B cell (primary cell): ENCODE measurements around the gene HEYL. TPM values are rescaled to one million over a fixed set of nuclear protein-coding genes. Genes with fewer than 3 reads are reported as not detected.

ENCODE experiments used
- ATAC-seq: fragments of 200-7000 bp; cut with Tn5 transposase; one replicate; pipeline ENCODE4 v1.10.0; 2021; ENCODE audit warnings: low read depth, mild to moderate bottlenecking, moderate number of reproducible peaks, moderate library complexity
- CTCF ChIA-PET: fragments of 350-600 bp; sonication (Branson Sonifier 250); formaldehyde crosslinking; loops from one replicate; lab custom pipeline; 2021; ENCODE audit warnings: antibody characterized with exemption, inconsistent platforms; lab: Charles Lee
- POLR2A ChIA-PET: fragments of 350-600 bp; sonication (Branson Sonifier 250); formaldehyde crosslinking; loops from one replicate; lab custom pipeline; 2021; ENCODE audit warnings: antibody characterized with exemption; lab: Charles Lee
- DNase-seq: peaks from one replicate; pipeline ENCODE4 v3.0.0; 2013
- H2AFZ ChIP-seq: 2 replicates; pipeline ENCODE4 v1.6.1; 2012; ENCODE audit warnings: mild to moderate bottlenecking, low read depth, low read length; ENCODE audit not compliant: insufficient read depth, poor library complexity, severe bottlenecking
- H3K27ac ChIP-seq, 2 donors: 1 replicate in 1 of 2; 2 replicates in 1 of 2; pipeline ENCODE4 v1.5.1; 2012 to 2013; ENCODE audit warnings: low read length in 2 of 2, mild to moderate bottlenecking in 2 of 2, moderate library complexity in 1 of 2
- H3K27me3 ChIP-seq, 4 experiments: fragments of 200-600 bp in 1 of 4; sonication (generic) in 1 of 4; replicated peaks in 1 of 4; 1 replicate in 2 of 4; 2 replicates in 2 of 4; pipeline versions ENCODE4 v1.6.1 to v1.7.0; 2013 to 2016; ENCODE audit warnings: low read length in 3 of 4, mild to moderate bottlenecking in 2 of 4, mixed read lengths in 1 of 4, moderate library complexity in 1 of 4; ENCODE audit not compliant: insufficient read depth in 4 of 4, control insufficient read depth in 3 of 4; ENCODE audit errors: control extremely low read depth in 1 of 4
- H3K36me3 ChIP-seq, 2 experiments: replicated peaks in 1 of 2; 1 replicate in 1 of 2; 2 replicates in 1 of 2; pipeline versions ENCODE4 v1.6.1 to v1.7.1; 2013; ENCODE audit warnings: low read length in 1 of 2; ENCODE audit not compliant: insufficient read depth in 2 of 2, control insufficient read depth in 1 of 2; ENCODE audit errors: control extremely low read depth in 1 of 2, extremely low read depth in 1 of 2
- H3K4me1 ChIP-seq, 2 donors: fragments of 200-600 bp in 1 of 2; sonication (generic) in 1 of 2; 1 replicate in 1 of 2; 2 replicates in 1 of 2; pipeline versions ENCODE4 v1.5.1 to v1.6.1; 2013 to 2017; ENCODE audit warnings: low read length in 2 of 2; ENCODE audit not compliant: control insufficient read depth in 2 of 2, insufficient read depth in 2 of 2
- H3K4me2 ChIP-seq: replicated peaks from 2 replicates; pipeline ENCODE3; 2012; ENCODE audit warnings: mild to moderate bottlenecking, low read depth, low read length; ENCODE audit not compliant: poor library complexity, severe bottlenecking
- H3K4me3 ChIP-seq, 5 experiments: fragments of 200-600 bp in 1 of 5; sonication (generic) in 1 of 5; 1 replicate in 3 of 5; 2 replicates in 2 of 5; pipeline versions ENCODE4 v1.5.1 to v1.7.0; 2011 to 2016; ENCODE audit warnings: low read length in 4 of 5, mild to moderate bottlenecking in 4 of 5, low read depth in 2 of 5, control low read depth in 1 of 5, moderate library complexity in 1 of 5; ENCODE audit not compliant: insufficient read depth in 1 of 5; ENCODE audit errors: control extremely low read depth in 1 of 5, extremely low read depth in 1 of 5
- H3K79me2 ChIP-seq: fragments of 200-600 bp; sonication (generic); one replicate; pipeline ENCODE4 v1.6.0; 2016; ENCODE audit warnings: low read length; ENCODE audit not compliant: control insufficient read depth, insufficient read depth
- H3K9ac ChIP-seq: fragments of 200-600 bp; sonication (generic); 2 replicates; pipeline ENCODE4 v1.6.1; 2017; ENCODE audit warnings: mild to moderate bottlenecking, low read length, moderate library complexity
- H3K9me3 ChIP-seq, 3 donors: one replicate each; pipeline versions ENCODE4 v1.6.1 to v1.7.1; 2013; ENCODE audit warnings: low read length in 2 of 3; ENCODE audit not compliant: control insufficient read depth in 2 of 3, insufficient read depth in 1 of 3; ENCODE audit errors: control extremely low read depth in 1 of 3
- H4K20me1 ChIP-seq: 2 replicates; pipeline ENCODE4 v1.6.0; 2012; ENCODE audit warnings: mild to moderate bottlenecking, low read length; ENCODE audit not compliant: insufficient read depth, control insufficient read depth, poor library complexity, severe bottlenecking
- H3K27ac Mint-ChIP-seq: one replicate; pipeline ENCODE4 v1.8.0; 2021; ENCODE audit warnings: mixed read lengths
- H3K27me3 Mint-ChIP-seq: one replicate; pipeline ENCODE4 v1.8.0; 2021; ENCODE audit warnings: mixed read lengths
- H3K4me1 Mint-ChIP-seq: one replicate; pipeline ENCODE4 v1.8.0; 2021; ENCODE audit warnings: mixed read lengths
- H3K4me3 Mint-ChIP-seq: one replicate; pipeline ENCODE4 v1.8.0; 2021; ENCODE audit warnings: mixed read lengths
- H3K9me3 Mint-ChIP-seq: one replicate; pipeline ENCODE4 v1.8.0; 2022; ENCODE audit warnings: mixed read lengths; ENCODE audit not compliant: insufficient read depth
- EZH2 ChIP-seq: IDR thresholded peaks from 2 replicates; pipeline ENCODE4 v1.6.1; 2012; ENCODE audit warnings: borderline replicate concordance, low read depth, mild to moderate bottlenecking, moderate library complexity, low read length; ENCODE audit not compliant: insufficient read depth, poor library complexity, severe bottlenecking
- WGBS: methylation state at CpG from one replicate; pipeline ENCODE4 v1.1.5; 2013; ENCODE audit warnings: missing lambda C conversion rate; ENCODE audit not compliant: insufficient coverage; 5-methylcytosine and 5-hydroxymethylcytosine counted together
- intact Hi-C: fragments of 100-400 bp; cut with micrococcal nuclease; formaldehyde crosslinking; loops from one replicate; pipeline ENCODE4 v1.10.0; 2022
- polyA plus RNA-seq: library from polyadenylated mRNA; depleted of rRNA; stranded (reverse); fragments of >200 nt; gene quantifications from 2 replicates; pipeline ENCODE4 v1.2.3, GENCODE V29; 2012
- total RNA-seq, 2 donors: library from RNA; stranded (reverse); fragments of 120-200 nt in 1 of 2; gene quantifications; 1 replicate in 1 of 2; 2 replicates in 1 of 2; pipeline versions ENCODE4 v1.2.3 to v1.2.4, GENCODE V29; 2013 to 2022
- TF ChIP-seq, protein P1 (sequence below): fragments of 200-600 bp; IDR thresholded peaks from one replicate; pipeline ENCODE4 v1.8.0; 2022; ENCODE audit warnings: antibody characterized with exemption, mild to moderate bottlenecking

Gene HEYL
- total and polyA plus RNA-seq, 2 donors (not counting 1 experiment from before 2014, with no cell fraction given): 0.12 TPM; not detected in 1

DNA sequence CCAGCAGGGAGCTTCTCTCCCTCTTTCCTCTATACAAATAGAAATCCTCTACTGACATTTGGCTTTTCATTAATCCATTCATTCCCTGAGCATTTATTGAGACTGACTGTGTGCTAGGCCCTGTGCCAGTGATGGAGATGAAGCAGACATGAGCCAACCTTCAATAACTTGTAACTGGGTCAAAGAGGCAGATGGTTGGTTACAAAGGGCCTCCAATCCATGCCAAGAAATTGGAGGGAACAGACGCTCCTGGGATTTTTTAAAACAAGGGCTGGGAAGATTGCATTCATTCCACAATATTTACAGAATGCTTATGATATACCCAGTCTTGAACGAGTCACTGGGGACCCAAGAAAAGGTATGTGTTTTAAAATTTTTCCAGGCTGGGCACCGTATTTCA is 45.6 kb upstream of the HEYL start:
- Histone ChIP-seq H3K36me3 (no peaks in the 10 kb centered on the region), H3K9me3 (peaks cover 0 to 3% (median 0%) of the 10 kb centered on the region in 3 donors), H3K9ac (no peak overlapping the region), H3K4me2 (no peak overlapping the region), H3K79me2 (no peaks in the 10 kb centered on the region), H3K27me3 (peaks cover 0 to 69% (median 30%) of the 10 kb centered on the region in 4 experiments), H3K4me1 (peaks cover 0 to 4% of the 10 kb centered on the region in 2 donors), H3K4me3 (no peak overlapping the region), H2AFZ (no peak overlapping the region), H3K27ac (no peak overlapping the region), H4K20me1 (no peaks in the 10 kb centered on the region)
- H3K27me3 Mint-ChIP-seq: peaks cover 61% of the 10 kb centered on the region
- WGBS: 86% methylated on average over 1 of the region's 3 CpGs
- POLR2A ChIA-PET: no interaction called here
- H3K4me1 Mint-ChIP-seq: peaks cover 2% of the 10 kb centered on the region
- DNase-seq (no peak), ATAC-seq (no peak)
- CTCF ChIA-PET: interaction anchor here (0.6 kb wide), 1 partner anchor 79 kb away, joined by 3 read pairs; no protein-coding TSS in a partner anchor
- intact Hi-C loops: no loop called here
- no peak overlapping the region for H3K27ac Mint-ChIP-seq
- H3K9me3 Mint-ChIP-seq: no peaks in the 10 kb centered on the region
- H3K4me3 Mint-ChIP-seq: peak overlapping the region; percentile 17
- TF ChIP-seq EZH2: no peak
- TF ChIP-seq, protein P1, sequence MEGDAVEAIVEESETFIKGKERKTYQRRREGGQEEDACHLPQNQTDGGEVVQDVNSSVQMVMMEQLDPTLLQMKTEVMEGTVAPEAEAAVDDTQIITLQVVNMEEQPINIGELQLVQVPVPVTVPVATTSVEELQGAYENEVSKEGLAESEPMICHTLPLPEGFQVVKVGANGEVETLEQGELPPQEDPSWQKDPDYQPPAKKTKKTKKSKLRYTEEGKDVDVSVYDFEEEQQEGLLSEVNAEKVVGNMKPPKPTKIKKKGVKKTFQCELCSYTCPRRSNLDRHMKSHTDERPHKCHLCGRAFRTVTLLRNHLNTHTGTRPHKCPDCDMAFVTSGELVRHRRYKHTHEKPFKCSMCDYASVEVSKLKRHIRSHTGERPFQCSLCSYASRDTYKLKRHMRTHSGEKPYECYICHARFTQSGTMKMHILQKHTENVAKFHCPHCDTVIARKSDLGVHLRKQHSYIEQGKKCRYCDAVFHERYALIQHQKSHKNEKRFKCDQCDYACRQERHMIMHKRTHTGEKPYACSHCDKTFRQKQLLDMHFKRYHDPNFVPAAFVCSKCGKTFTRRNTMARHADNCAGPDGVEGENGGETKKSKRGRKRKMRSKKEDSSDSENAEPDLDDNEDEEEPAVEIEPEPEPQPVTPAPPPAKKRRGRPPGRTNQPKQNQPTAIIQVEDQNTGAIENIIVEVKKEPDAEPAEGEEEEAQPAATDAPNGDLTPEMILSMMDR: no peak

- H3K9me3 ChIP-seq: peaks cover 0 to 7% (median 0%) of the 10 kb centered on the region in 3 donors
- Mint-ChIP-seq H3K4me3 (no peak overlapping the region), H3K27me3 (peaks cover 60% of the 10 kb centered on the region), H3K9me3 (no peaks in the 10 kb centered on the region), H3K27ac (no peak overlapping the region), H3K4me1 (peaks cover 2% of the 10 kb centered on the region)
- peaks cover 0 to 4% of the 10 kb centered on the region in 2 donors for H3K4me1 ChIP-seq
- POLR2A ChIA-PET: no interaction called here
- H3K79me2 ChIP-seq: no peaks in the 10 kb centered on the region
- H3K27me3 ChIP-seq: peaks cover 0 to 63% (median 23%) of the 10 kb centered on the region in 4 experiments
- H3K9ac ChIP-seq: no peak overlapping the region
- no peaks in the 10 kb centered on the region for H3K36me3 ChIP-seq
- no peak for ATAC-seq
- 60% methylated on average over 13 of the region's 13 CpGs for WGBS
- no peak overlapping the region for H3K4me2 ChIP-seq
- H4K20me1 ChIP-seq: no peaks in the 10 kb centered on the region
- no peak overlapping the region for H2AFZ ChIP-seq
- H3K27ac ChIP-seq: no peak overlapping the region
- no peak for DNase-seq
- intact Hi-C loops: no loop called here
- CTCF ChIA-PET: no interaction called here
- TF ChIP-seq, protein P1: no peak
- TF ChIP-seq EZH2: no peak
- H3K4me3 ChIP-seq: no peak overlapping the region
Measured at GRCh38 chr1:39684313-39684664, 44.8 kb upstream of the HEYL start.
